GM21528 (cell line): ENCODE measurements around the gene ISG15.

Source experiments
- ATAC-seq: cut with Tn5 transposase; IDR thresholded peaks from one replicate; pipeline ENCODE4 v1.9.1; 2021; ENCODE audit warnings: mild to moderate bottlenecking, moderate library complexity; ENCODE audit not compliant: unreplicated experiment, low FRiP score

The ISG15 gene

DNA sequence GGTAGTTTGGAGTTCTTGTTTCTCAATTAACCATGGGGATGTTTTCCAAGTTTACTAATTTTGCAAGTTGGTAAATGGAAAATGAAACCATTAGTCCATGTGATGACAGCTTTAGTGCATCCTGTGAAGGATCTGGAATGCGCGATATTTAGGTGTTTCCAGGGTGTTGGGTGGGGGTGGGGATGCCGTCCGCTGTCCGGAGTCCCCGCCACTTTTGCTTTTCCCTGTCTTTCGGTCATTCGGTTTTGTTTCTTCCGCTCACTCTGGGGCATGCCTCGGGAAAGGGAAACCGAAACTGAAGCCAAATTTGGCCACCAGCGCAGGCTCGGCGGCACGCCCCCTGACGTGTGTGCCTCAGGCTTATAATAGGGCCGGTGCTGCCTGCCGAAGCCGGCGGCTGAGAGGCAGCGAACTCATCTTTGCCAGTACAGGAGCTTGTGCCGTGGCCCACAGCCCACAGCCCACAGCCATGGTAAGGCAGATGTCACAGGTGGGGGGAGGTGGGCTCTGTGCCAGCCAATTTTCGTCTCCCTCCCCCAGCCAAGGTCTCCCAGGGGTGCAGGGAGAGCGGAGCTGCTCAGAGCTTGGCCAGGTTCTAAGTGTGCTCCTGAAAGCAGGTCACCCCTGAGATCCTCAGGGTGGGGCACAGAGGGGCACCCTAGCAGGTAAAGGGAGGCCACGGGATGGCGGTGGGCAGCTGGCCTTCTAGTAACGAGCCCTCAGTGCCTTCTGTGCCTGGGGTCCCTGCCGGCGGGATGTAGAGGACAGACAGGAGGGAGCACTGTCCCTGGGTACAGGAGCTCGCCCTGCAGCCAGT lies at the start of gene ISG15:
Gene ISG15, plus strand, starts transcription at position 393 of the 817 bp plus-strand sequence. Its CDS starts 77 bp downstream, at position 470.
- ATAC-seq: peak; percentile 70

DNA sequence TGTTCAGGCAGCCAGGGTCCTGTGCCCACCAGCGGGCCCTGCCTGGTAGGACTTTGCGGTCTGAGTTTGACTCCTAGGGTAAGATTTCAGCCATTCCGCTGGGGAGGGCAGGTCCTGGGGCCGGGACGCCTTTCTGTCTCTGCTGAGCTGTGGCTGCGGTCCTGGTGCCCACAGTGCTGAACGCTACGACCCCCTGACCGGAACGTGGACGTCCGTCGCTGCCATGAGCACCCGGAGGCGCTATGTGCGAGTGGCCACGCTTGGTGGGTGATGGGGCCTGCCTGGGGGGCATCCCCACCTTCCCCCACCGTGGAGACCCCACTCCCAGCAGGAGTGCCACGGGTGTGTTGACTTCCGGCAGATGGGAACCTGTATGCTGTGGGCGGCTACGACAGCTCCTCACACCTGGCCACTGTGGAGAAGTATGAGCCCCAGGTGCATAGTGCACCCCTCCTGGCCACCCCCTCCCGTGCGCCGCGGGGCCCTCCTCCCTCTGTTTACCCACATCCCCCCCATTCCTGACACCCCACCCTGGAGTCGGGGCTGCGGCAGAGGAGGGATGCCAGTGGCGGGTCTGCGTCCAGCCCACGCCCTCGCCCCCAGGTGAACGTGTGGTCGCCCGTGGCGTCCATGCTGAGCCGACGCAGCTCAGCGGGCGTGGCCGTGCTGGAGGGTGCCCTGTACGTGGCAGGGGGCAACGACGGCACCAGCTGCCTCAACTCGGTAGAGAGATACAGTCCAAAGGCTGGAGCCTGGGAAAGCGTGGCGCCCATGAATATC lies 49.4 kb upstream of the ISG15 start:
- no peak for ATAC-seq

DNA sequence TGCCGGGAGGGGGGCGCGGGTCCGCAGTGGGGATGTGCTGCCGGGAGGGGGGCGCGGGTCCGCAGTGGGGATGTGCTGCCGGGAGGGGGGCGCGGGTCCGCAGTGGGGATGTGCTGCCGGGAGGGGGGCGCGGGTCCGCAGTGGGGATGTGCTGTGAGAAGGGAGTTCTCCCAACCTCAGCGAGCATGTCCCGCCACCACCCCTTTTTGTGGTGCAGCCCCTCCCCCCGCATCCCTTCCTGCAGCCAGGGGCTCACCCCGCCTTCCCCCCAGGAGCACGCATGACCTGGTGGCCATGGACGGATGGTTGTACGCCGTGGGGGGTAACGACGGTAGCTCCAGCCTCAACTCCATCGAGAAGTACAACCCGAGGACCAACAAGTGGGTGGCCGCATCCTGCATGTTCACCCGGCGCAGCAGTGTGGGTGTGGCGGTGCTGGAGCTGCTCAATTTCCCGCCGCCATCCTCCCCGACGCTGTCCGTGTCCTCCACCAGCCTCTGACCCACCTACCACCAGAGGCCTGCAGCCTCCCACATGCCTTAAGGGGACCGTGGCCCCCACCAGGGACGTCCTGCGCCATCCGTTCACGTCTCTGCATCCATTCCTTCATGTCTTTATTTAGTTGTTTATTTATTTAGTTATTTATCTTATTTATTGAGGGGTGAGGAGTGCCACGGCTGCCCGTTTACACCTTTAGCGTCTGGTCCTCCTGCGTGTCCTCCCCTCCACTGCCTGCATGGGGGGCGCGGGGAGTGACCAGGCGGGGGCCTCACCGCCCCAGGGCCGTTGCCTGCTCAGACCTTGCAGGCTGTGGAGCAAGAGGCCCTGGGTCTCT lies 48.4 kb upstream of the ISG15 start:
- no peak for ATAC-seq

DNA sequence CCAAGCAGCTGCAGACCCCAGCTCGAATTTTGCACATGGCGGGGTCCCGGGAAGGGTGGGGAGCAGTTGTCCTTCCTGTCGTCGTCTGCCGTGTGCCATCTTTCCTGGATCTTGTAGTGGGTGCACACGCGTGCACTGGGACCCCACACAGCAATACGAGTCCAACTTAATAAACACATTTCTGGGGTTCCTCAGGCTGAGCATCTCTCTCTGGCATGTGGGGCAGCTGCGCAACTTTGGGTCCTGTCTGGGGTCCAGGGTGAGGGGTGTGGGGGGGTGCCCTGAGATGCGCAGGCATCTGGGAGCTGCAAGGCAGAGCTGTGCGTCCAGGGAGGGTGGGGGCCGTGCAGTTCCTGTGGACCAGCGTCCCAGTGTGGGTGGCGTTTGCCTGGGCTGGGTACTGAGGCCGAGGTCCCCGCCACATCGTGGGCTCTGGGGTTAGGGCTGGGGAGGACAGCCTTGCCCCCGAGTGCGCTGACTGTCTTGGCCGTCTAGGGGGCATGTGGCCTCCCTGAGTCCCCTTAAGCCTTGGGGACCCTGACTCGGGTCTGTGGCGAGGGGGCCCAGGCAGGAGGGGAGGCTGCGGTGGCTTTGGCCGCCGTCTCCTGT lies 47.7 kb upstream of the ISG15 start:
- ATAC-seq: no peak

DNA sequence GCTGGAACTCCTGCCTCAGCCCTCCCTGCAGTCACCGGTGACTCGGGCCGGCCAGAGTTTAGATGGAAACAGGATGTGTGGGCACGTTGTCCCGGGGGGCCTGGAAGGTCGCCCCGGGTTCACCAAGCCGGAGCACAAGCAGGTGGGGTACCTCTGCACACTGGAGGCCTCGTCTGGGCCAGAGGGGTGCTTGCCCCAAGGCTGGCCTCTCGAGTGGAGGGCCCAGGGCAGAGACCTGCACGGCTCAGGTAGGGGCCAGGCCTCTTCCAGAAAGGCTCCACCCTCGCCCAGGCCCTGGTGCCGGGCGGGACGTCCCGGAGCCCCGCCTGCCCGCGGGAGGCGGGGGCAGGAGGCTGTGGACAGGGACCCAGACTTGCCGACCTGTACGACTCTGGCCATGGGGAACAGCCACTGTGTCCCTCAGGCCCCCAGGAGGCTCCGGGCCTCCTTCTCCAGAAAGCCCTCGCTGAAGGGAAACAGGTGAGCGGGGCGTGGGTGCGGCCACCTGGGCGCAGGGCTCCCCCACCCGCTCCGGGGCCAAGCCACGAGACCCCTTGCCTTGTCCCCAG lies 47.1 kb upstream of the ISG15 start, which contains the start of gene PLEKHN1:
Gene PLEKHN1, plus strand, starts transcription at position 348 of the 569 bp plus-strand sequence. Its CDS starts 50 bp downstream, at position 398.
- ATAC-seq: peak; percentile 25

DNA sequence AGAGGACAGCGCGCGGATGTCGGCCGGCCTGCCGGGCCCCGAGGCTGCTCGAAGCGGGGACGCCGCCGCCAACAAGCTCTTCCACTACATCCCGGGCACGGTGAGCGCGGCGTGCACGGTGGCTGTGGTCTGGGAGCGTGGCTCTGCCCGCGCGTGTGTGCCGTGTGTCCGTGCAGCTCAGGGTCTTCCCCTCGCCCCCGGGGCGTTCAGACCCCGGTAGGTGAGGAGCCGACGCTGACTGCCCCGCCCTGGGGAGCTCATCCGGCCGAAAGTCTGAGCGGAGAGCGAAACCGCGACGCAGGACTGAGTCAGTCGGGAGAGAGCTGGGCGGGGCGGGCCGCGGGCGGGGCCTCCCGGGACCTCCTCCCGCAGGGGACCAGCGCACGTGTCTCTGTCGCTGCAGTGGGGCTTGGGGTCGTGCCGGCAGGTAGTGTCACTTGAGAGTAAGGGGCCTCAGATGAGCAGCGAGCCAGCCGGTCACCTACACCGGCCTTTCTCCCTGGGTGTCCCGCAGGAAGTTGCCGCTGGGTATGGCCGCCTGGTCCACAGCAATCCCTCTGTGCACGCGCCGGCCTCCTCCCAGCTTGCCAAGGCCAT lies 46.5 kb upstream of the ISG15 start:
- ATAC-seq: peak; percentile 59

DNA sequence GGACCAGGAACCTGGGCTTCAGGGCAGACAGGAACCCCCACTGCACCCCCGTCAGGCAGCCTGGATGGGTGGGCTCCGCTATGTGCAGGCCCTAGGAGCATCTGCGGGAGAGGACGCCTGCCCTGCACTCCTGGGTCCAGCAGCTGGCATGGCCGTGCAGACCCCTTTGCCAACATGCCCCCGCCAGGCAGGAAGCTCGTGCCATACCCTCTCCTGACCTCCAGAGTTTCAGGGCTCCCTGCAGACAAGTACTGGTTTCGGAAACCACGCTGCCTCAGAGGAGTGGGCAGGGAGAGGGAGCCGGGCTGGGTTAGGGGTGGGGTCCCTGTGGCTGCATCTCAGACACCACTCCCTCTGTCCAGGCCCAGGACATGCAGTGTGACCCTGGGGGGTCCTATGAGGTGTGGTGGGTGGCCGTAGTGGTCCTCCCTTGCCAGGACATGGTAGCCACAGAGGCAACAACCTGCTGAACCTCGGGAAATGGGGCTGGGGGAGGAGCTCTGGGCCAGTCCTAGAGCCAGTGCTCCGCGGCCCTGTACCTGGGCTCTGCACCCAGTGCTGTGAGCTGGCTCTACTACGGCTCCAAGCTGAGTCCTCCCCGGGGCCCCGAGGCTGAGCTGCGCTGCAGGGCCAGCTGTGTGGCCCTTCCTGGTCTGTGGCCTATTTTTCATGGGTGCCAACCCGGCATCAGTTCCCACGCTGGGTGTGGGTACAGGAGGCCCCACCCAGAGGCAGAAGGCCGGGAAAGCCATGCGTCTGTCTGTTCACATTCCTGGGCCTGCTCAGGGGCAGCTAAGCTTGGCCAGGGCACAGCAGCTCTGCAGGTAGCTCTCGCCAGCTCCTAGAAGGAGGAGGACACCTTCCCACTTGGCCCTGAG lies 45.6 kb upstream of the ISG15 start:
- ATAC-seq: no peak

DNA sequence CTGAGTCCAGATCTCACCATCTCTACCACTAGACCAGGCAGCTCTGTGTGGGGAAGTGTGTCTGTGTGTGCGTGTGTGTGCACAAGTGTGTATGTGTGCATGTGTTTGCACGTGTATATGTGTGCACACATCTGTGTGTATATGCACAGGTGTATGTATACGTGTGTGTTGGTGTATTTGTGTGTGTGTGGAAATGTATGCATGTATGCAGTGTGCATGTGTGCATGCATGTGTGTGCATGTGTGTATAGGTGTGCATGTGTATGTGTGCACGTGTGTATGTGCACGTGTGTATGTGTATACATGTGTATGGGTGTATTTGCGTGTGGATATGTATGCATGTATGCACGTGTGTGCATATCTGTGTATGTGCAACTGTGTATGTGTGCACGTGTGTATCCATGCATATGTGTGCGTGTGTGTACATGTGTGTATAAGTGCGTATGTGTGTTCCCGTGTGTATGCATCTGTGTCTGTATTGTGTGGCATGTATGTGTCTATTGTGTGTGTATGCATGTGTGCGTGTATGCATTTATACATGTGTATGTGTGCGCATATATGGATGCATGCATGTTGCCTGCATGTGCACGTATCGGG lies 43.9 kb upstream of the ISG15 start:
- ATAC-seq: no peak

DNA sequence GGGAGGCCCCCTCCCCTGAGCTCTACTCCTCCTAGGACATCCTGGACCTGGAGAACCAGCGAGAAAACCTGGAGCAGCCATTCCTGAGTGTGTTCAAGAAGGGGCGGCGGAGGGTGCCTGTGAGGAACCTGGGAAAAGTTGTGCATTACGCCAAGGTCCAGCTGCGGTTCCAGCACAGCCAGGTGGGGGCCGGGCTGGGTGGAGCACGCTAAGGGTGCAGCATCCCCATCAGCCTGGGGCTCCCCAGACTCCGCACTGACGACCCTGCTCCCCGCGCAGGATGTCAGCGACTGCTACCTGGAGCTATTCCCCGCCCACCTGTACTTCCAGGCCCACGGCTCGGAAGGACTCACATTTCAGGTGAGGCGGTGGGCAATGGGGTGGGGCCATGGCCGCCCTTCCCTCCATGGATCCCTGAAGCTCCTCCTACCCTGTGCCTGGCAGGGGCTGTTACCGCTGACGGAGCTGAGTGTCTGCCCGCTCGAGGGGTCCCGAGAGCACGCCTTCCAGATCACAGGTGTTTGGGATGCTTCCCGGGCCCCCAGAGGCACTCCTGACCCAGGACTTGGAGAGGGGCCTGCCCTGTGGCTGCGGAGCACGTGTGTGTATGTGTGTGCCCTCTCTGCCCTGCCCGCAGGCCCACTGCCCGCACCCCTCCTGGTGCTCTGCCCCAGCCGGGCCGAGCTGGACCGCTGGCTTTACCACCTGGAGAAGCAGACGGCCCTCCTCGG lies 42.9 kb upstream of the ISG15 start:
- ATAC-seq: no peak

DNA sequence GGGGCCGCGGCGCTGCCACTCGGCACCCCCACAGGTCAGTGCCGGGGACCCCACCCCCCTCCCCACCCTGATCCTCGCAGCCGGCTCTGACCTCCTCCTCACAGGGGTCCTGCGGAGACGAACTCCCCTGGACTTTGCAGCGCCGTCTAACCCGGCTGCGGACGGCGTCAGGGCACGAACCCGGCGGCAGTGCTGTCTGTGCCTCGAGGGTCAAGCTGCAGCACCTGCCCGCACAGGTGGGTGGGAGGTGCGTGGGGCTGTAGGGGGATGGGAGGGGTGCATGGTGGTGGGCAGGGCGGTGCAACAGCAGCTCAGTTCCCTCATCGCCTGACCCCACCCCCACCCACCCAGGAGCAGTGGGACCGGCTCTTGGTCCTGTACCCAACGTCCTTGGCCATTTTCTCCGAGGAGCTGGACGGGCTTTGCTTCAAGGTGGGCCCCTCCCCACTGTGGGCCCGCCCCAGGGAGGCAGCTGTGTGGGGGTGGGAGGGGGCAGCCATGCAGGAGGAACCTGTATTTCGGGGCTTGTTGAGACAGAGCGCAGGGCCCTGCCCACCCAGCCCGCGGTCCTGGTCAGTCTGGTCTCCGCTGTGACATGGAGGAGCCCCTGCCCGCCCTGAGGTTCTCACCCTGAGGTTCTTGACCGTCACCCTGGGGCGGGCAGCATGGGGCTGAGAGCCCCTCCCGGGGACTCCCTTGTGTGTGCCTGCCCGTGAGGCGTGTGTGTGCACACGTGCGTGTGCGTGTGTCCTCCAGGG lies 42.1 kb upstream of the ISG15 start:
- ATAC-seq: no peak

DNA sequence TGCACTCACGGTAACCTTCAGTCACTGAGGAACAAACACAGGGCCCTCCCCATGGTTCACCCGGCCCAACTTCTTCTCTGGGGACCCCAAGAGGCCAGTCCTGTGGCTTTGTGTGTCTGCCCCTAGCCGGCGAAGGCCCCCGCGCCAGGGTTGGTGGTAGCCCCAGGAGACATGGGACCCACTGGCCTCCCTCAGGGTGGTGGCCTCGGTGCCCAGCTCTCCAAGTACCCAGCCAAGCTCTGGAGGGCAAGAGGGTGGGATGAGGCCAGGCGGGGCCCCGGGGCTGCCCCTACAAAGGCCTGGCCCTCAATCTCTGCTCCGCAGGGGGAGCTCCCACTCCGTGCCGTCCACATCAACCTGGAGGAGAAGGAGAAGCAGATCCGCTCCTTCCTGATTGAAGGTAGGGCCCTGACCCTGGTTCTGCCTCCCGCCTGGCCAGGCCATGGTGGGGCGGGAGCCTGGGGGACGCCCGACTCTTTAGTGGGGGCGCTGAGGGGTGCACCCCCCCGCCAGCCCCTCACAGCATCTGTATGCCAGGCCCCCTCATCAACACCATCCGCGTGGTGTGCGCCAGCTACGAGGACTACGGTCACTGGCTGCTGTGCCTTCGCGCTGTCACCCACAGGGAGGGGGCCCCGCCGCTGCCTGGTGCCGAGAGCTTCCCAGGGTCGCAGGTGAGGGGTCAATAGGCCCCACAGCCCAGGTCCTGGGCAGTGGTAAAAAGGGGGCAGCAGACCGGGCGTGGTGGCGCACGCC lies 41.4 kb upstream of the ISG15 start:
- no peak for ATAC-seq

DNA sequence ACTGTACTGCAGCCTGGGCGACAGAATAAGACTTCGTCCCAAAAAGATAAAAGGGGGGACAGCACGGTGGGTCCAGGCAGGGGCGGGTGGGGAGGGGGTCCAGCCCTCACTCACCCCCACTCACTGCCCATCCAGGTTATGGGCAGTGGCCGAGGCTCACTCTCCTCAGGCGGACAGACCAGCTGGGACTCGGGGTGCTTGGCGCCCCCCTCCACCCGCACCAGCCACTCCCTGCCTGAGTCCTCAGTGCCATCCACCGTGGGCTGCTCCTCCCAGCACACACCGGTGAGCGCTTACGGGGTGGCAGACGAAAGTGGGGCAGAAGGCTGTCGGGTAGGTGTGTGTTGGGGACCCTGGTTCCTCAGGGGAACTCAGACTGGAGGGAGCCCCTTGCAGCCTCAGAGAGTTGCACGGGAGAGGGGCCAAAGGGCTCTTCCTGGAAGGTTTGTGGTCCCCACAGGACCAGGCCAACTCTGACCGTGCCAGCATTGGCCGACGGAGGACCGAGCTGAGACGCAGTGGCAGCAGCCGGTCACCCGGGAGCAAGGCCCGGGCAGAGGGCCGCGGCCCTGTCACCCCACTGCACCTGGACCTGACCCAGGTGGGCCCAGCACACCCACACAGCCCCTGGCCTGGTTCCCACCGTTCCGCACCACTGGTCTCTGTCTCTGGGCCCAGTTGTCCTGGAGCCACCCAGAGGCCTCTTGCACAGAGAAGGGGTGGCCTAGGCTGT lies 40.4 kb upstream of the ISG15 start:
- no peak for ATAC-seq

DNA sequence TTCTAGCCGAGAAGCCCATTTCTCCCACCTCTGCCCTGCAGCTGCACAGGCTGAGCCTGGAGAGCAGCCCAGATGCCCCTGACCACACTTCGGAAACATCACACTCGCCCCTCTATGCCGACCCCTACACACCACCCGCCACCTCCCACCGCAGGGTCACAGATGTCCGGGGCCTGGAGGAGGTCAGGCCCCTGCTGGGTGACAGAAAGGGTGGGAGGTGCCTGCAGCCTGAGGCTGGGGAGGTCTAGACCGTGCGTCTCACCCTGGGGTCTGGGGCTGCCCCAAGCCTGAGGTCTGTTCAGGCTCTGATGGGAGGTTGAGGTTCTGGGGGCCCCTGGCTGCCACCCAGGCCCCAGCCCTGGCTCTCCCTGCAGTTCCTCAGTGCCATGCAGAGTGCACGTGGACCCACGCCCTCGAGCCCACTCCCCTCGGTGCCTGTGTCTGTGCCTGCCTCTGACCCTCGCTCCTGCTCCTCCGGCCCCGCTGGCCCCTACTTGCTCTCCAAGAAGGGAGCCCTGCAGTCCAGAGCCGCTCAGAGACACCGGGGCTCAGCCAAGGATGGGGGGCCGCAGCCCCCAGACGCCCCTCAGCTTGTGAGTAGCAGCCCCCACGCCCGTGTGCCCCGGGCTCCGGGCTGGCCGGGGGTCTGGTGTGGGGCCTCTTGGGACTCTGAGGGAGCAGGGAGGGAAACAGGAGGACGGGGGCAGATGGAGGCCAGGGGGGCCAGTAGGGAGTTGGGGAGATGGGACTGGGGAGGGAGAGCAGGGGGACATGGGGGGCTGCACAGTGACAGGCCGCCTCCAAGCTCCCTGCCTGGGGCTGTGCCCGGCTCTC lies 39.6 kb upstream of the ISG15 start:
- no peak for ATAC-seq

DNA sequence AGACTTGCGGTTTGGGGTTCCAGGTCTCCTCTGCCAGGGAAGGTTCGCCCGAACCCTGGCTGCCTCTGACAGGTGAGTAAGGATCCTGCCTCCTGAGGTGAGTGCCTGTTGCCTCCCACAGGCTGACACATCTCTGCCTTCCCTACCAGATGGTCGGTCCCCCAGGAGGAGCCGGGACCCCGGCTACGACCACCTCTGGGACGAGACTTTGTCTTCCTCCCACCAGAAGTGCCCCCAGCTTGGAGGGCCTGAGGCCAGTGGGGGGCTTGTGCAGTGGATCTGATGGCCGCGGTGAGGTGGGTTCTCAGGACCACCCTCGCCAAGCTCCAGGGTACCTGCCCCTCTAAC lies 39.0 kb upstream of the ISG15 start:
- ATAC-seq: no peak
